H1 (cell line): ENCODE measurements around the gene NCAPD3. TPM values are rescaled to one million over a fixed set of nuclear protein-coding genes. Genes with fewer than 3 reads are reported as not detected.

ENCODE experiments used
- CTCF ChIA-PET: fragments of 300-600 bp; sonication (Branson Sonifier 250); formaldehyde crosslinking; loops from one replicate; lab custom pipeline; 2021; ENCODE audit not compliant: partially characterized antibody; lab: Charles Lee
- POLR2A ChIA-PET: fragments of 300-600 bp; sonication (Branson Sonifier 250); formaldehyde crosslinking; loops from one replicate; lab custom pipeline; 2021; ENCODE audit warnings: inconsistent platforms; ENCODE audit not compliant: partially characterized antibody; lab: Charles Lee
- DNase-seq, 2 experiments: peaks; one replicate each; pipeline versions ENCODE4 v3.0.0 to v3.0.0-alpha.2; 2010 to 2022; ENCODE audit warnings: low spot score in 2 of 2, low read depth in 1 of 2, mixed read lengths in 1 of 2
- FAIRE-seq: peaks from 2 replicates; lab custom pipeline; 2011; peaks lifted over from hg19 to GRCh38; lab: Jason Lieb, UNC
- H2AFZ ChIP-seq: 2 replicates; pipeline ENCODE4 v1.8.1; 2012; ENCODE audit warnings: low read length, inconsistent platforms
- H2AK5ac ChIP-seq: 2 replicates; pipeline ENCODE4 v1.6.1; 2013; ENCODE audit warnings: low read depth, low read length
- H2BK120ac ChIP-seq: replicated peaks from 2 replicates; pipeline ENCODE3; 2013; ENCODE audit warnings: low read depth, low read length, inconsistent platforms
- H2BK12ac ChIP-seq: 2 replicates; pipeline ENCODE4 v1.6.1; 2013; ENCODE audit warnings: low read depth, low read length
- H2BK15ac ChIP-seq: 2 replicates; pipeline ENCODE4 v1.6.1; 2013; ENCODE audit warnings: low read length
- H2BK20ac ChIP-seq: 2 replicates; pipeline ENCODE4 v1.6.1; 2013; ENCODE audit warnings: low read length
- H2BK5ac ChIP-seq: 2 replicates; pipeline ENCODE4 v1.6.1; 2013; ENCODE audit warnings: low read depth, low read length
- H3K14ac ChIP-seq: 2 replicates; pipeline ENCODE4 v1.6.1; 2013; ENCODE audit warnings: inconsistent platforms; ENCODE audit not compliant: insufficient read length
- H3K18ac ChIP-seq: 2 replicates; pipeline ENCODE4 v1.6.1; 2013; ENCODE audit warnings: low read length; ENCODE audit errors: extremely low read depth
- H3K23ac ChIP-seq: 2 replicates; pipeline ENCODE4 v1.6.1; 2013; ENCODE audit warnings: inconsistent platforms; ENCODE audit not compliant: insufficient read length
- H3K23me2 ChIP-seq: 2 replicates; pipeline ENCODE4 v1.6.1; 2013; ENCODE audit warnings: low read depth, low read length
- H3K27ac ChIP-seq: 2 replicates; pipeline ENCODE4 v1.6.1; 2011; ENCODE audit warnings: low read depth, low read length, inconsistent platforms
- H3K27me3 ChIP-seq, 4 experiments: replicated peaks in 1 of 4; 1 replicate in 1 of 4; 2 replicates in 3 of 4; pipeline versions ENCODE4 v1.6.1 to v1.8.1; 2011 to 2013; ENCODE audit warnings: low read length in 3 of 4, mild to moderate bottlenecking in 3 of 4, inconsistent platforms in 2 of 4, mixed read lengths in 2 of 4, moderate library complexity in 1 of 4; ENCODE audit not compliant: control insufficient read depth in 3 of 4, insufficient read depth in 3 of 4; ENCODE audit errors: extremely low read depth in 1 of 4
- H3K36me3 ChIP-seq, 4 experiments: 2 replicates each; pipeline versions ENCODE4 v1.6.1 to v1.8.1; 2011 to 2013; ENCODE audit warnings: mild to moderate bottlenecking in 4 of 4, low read length in 3 of 4, moderate library complexity in 2 of 4, control low read depth in 1 of 4, inconsistent platforms in 1 of 4; ENCODE audit not compliant: insufficient read depth in 4 of 4, control insufficient read depth in 2 of 4
- H3K4ac ChIP-seq: replicated peaks from 2 replicates; pipeline ENCODE3; 2013; ENCODE audit warnings: low read length, low read depth, mixed read lengths, inconsistent platforms; ENCODE audit not compliant: insufficient read length
- H3K4me1 ChIP-seq, 4 experiments: replicated peaks in 1 of 4; 1 replicate in 1 of 4; 2 replicates in 3 of 4; pipeline versions ENCODE4 v1.6.1 to v1.8.1; 2011 to 2013; ENCODE audit warnings: low read length in 3 of 4, inconsistent platforms in 2 of 4, mixed read lengths in 1 of 4; ENCODE audit not compliant: insufficient read depth in 4 of 4, control insufficient read depth in 3 of 4
- H3K4me2 ChIP-seq, 2 experiments: 2 replicates each; pipeline versions ENCODE4 v1.6.1 to v1.8.1; 2011 to 2013; ENCODE audit warnings: low read depth in 2 of 2, low read length in 2 of 2, control low read depth in 1 of 2, inconsistent platforms in 1 of 2, mild to moderate bottlenecking in 1 of 2; ENCODE audit not compliant: insufficient read depth in 1 of 2
- H3K4me3 ChIP-seq, 4 experiments: fragments of 200-600, 300-600 bp in 1 of 4; sonication (generic), shearing (Covaris generic), sonication (Bioruptor Twin) in 1 of 4; 2 replicates each; pipeline versions ENCODE4 v1.5.1 to v1.8.1; 2011 to 2016; ENCODE audit warnings: low read length in 4 of 4, low read depth in 3 of 4, control low read depth in 2 of 4, inconsistent platforms in 2 of 4, mild to moderate bottlenecking in 2 of 4, mixed read lengths in 1 of 4, moderate library complexity in 1 of 4; ENCODE audit not compliant: insufficient read depth in 2 of 4; ENCODE audit errors: extremely low read depth in 1 of 4
- H3K56ac ChIP-seq: replicated peaks from 2 replicates; pipeline ENCODE3; 2013; ENCODE audit warnings: low read depth, mild to moderate bottlenecking, mixed read lengths, low read length, inconsistent platforms; ENCODE audit not compliant: insufficient read length
- H3K79me1 ChIP-seq: 2 replicates; pipeline ENCODE4 v1.6.1; 2013; ENCODE audit warnings: low read depth, low read length, control low read depth
- H3K79me2 ChIP-seq, 2 experiments: 2 replicates each; pipeline versions ENCODE4 v1.6.1 to v1.8.1; 2012 to 2013; ENCODE audit warnings: low read length in 2 of 2, mild to moderate bottlenecking in 2 of 2, inconsistent platforms in 1 of 2; ENCODE audit not compliant: insufficient read depth in 2 of 2, control insufficient read depth in 1 of 2
- H3K9ac ChIP-seq, 4 experiments: replicated peaks in 1 of 4; 1 replicate in 1 of 4; 2 replicates in 3 of 4; pipeline versions ENCODE4 v1.6.1 to v1.8.1; 2011 to 2013; ENCODE audit warnings: low read depth in 3 of 4, low read length in 3 of 4, control low read depth in 2 of 4, mild to moderate bottlenecking in 2 of 4, moderate library complexity in 2 of 4, inconsistent platforms in 1 of 4; ENCODE audit errors: extremely low read depth in 1 of 4
- H3K9me3 ChIP-seq, 2 experiments: 2 replicates each; pipeline versions ENCODE4 v1.6.1 to v1.8.1; 2012 to 2013; ENCODE audit warnings: mild to moderate bottlenecking in 2 of 2, moderate library complexity in 2 of 2, control low read depth in 1 of 2, inconsistent platforms in 1 of 2, low read depth in 1 of 2, low read length in 1 of 2, mixed read lengths in 1 of 2; ENCODE audit not compliant: insufficient read depth in 2 of 2
- H4K20me1 ChIP-seq, 2 experiments: replicated peaks in 1 of 2; 2 replicates each; pipeline versions ENCODE3 to v1.8.1; 2011 to 2013; ENCODE audit warnings: inconsistent platforms in 2 of 2, low read length in 2 of 2, mild to moderate bottlenecking in 1 of 2; ENCODE audit not compliant: insufficient read depth in 2 of 2, control insufficient read depth in 1 of 2
- H4K5ac ChIP-seq: 2 replicates; pipeline ENCODE4 v1.6.1; 2013; ENCODE audit warnings: low read length, low read depth, mixed read lengths, inconsistent platforms; ENCODE audit not compliant: insufficient read length
- H4K8ac ChIP-seq: 2 replicates; pipeline ENCODE4 v1.8.0; 2013; ENCODE audit warnings: mild to moderate bottlenecking, moderate library complexity, low read length, inconsistent platforms; ENCODE audit not compliant: insufficient read depth; ENCODE audit errors: extremely low read depth
- H4K91ac ChIP-seq: replicated peaks from 2 replicates; pipeline ENCODE3; 2013; ENCODE audit warnings: low read length, mixed read lengths, inconsistent platforms; ENCODE audit not compliant: insufficient read length
- BRCA1 ChIP-seq: IDR thresholded peaks from 2 replicates; pipeline ENCODE4 v1.6.1; 2012; ENCODE audit warnings: low read depth, low read length, improper control_type of control experiment
- CHD1 ChIP-seq: IDR thresholded peaks from 2 replicates; pipeline ENCODE4 v1.6.1; 2012; ENCODE audit warnings: low read depth, low read length, improper control_type of control experiment
- EGR1 ChIP-seq: IDR thresholded peaks from 2 replicates; pipeline ENCODE4 v1.6.1; 2011; ENCODE audit warnings: low read depth, low read length, borderline replicate concordance
- HDAC2 ChIP-seq, 2 experiments: fragments of 300-600 bp in 1 of 2; sonication (generic) in 1 of 2; IDR thresholded peaks; 2 replicates each; pipeline ENCODE4 v1.6.1; 2011 to 2012; ENCODE audit warnings: low read depth in 2 of 2, low read length in 2 of 2, mild to moderate bottlenecking in 2 of 2, moderate library complexity in 2 of 2, borderline replicate concordance in 1 of 2, inconsistent platforms in 1 of 2
- NANOG ChIP-seq: IDR thresholded peaks from 2 replicates; pipeline ENCODE4 v1.6.1; 2011; ENCODE audit warnings: low read length, low read depth, mild to moderate bottlenecking, inconsistent platforms; ENCODE audit not compliant: insufficient read depth, poor library complexity, severe bottlenecking
- RXRA ChIP-seq: IDR thresholded peaks from 2 replicates; pipeline ENCODE4 v1.6.1; 2011; ENCODE audit warnings: low read depth, mild to moderate bottlenecking, low read length, moderate library complexity; ENCODE audit not compliant: insufficient read depth
- SAP30 ChIP-seq: fragments of 300-600 bp; sonication (generic); IDR thresholded peaks from 2 replicates; pipeline ENCODE4 v1.7.1; 2012; ENCODE audit warnings: low read length, moderate library complexity, mild to moderate bottlenecking, inconsistent platforms; ENCODE audit not compliant: insufficient read depth, insufficient replicate concordance
- ZNF274 ChIP-seq: IDR thresholded peaks from 2 replicates; pipeline ENCODE4 v1.7.0; 2012; ENCODE audit warnings: low read length, borderline replicate concordance; ENCODE audit errors: extremely low read depth
- WGBS, 2 experiments: shearing (Covaris generic) in 1 of 2; methylation state at CpG; one replicate each; pipeline versions ENCODE4 v1.1.6 to v1.1.7; 2013 to 2015; ENCODE audit warnings: low lambda C conversion rate in 2 of 2, mixed read lengths in 2 of 2, inconsistent platforms in 1 of 2, low coverage in 1 of 2, missing lambda C conversion rate in 1 of 2; ENCODE audit not compliant: insufficient replicate concordance in 2 of 2, insufficient coverage in 1 of 2, insufficient read length in 1 of 2; ENCODE audit errors: extremely low coverage in 1 of 2, missing lambda C conversion rate in 1 of 2; 5-methylcytosine and 5-hydroxymethylcytosine counted together
- polyA plus RNA-seq, 7 experiments: library from polyadenylated mRNA; depleted of rRNA in 3 of 7; stranded (reverse) in 5 of 7; unstranded in 2 of 7; fragments of >200 nt in 5 of 7; fragments of 200-250 nt in 2 of 7; gene quantifications; 1 replicate in 5 of 7; 2 replicates in 1 of 7; 4 replicates in 1 of 7; pipeline versions ENCODE4 v1.2.1 to v1.2.3, GENCODE V29; 2011 to 2013; ENCODE audit warnings: missing spikeins in 2 of 7, mixed read lengths in 2 of 7
- total RNA-seq: library from RNA; stranded (reverse); fragmentation: NEBNext Ultra II Directional; extraction: Animal tissue kit (Norgen Biotek cat#: 25700); gene quantifications from 2 replicates; pipeline ENCODE4 v1.2.1, GENCODE V29; 2021

Gene NCAPD3
- total and polyA plus RNA-seq, 2 of the 8 experiments (the other 6 are each of a cell fraction or from before 2014, with no cell fraction given), result 26.5 to 55.2 TPM

- CTCF ChIA-PET, result interaction anchor here (1.3 to 1.4 kb wide), 2 partner anchors 14 to 17 kb away, joined by 3 to 5 read pairs; partner anchors contain the start of gene GLB1L3
- no peak overlapping the region for H2BK15ac ChIP-seq
- no peak overlapping the region for H2AFZ ChIP-seq
- H2BK120ac ChIP-seq, result no peak overlapping the region
- DNase-seq, result no peak
- peaks cover 0 to 21% of the 10 kb centered on the region in 2 experiments; a peak in 2 of 4 replicates for H3K79me2 ChIP-seq
- 88% methylated on average over 4 of the region's 4 CpGs; no CpG with 5 or more reads in 1 of the 2 experiments for WGBS, 2 experiments
- H3K9me3 ChIP-seq, result no peaks in the 10 kb centered on the region
- H3K4me1 ChIP-seq, result no peaks in the 10 kb centered on the region; a peak in 1 of 7 replicates
- H3K4me3 ChIP-seq, result no peak overlapping the region
- H2AK5ac ChIP-seq, result no peak overlapping the region
- H3K23ac ChIP-seq, result no peak overlapping the region
- peaks cover 15% of the 10 kb centered on the region; the same call in 1 of the 2 replicates for H3K79me1 ChIP-seq
- H3K4me2 ChIP-seq, result no peak overlapping the region
- no peak overlapping the region for H3K56ac ChIP-seq
- H4K91ac ChIP-seq, result no peak overlapping the region
- H2BK12ac ChIP-seq, result no peak overlapping the region
- H3K14ac ChIP-seq, result no peak overlapping the region
- H3K9ac ChIP-seq, result no peak overlapping the region
- POLR2A ChIA-PET, result interaction anchor here (1.2 to 2.0 kb wide), 2 partner anchors 17 to 24 kb away, joined by 4 read pairs; partner anchors contain the start of gene GLB1L3
- no peak overlapping the region for H3K27ac ChIP-seq
- no peaks in the 10 kb centered on the region for H3K27me3 ChIP-seq
- 0 out of 2 replicates have a peak, but pooled peaks cover 5% of the 10 kb centered on the region for H3K23me2 ChIP-seq
- TF ChIP-seq SAP30 (no peak), CHD1 (no peak), HDAC2 (IDR thresholded peaks at IDR 0.05; ENCODE audit: borderline replicate concordance in 1 of 2, low read depth in 2 of 2, low read length in 2 of 2) (no peak), RXRA (no peak), EGR1 (no peak), BRCA1 (no peak), ZNF274 (no peak), NANOG (no peak)
- TF ChIP-seq, all 59 proteins: peak for 0
- no peak overlapping the region for H3K18ac ChIP-seq
- H4K8ac ChIP-seq, result no peak overlapping the region
- FAIRE-seq, result no peak
- no peak overlapping the region for H3K4ac ChIP-seq
- no peak overlapping the region for H2BK20ac ChIP-seq
- H4K20me1 ChIP-seq, result peaks cover 2 to 4% of the 10 kb centered on the region in 2 experiments
- peaks cover 11 to 53% (median 35%) of the 10 kb centered on the region in 4 experiments; a peak in 7 of 8 replicates for H3K36me3 ChIP-seq
- no peak overlapping the region for H4K5ac ChIP-seq
- no peak overlapping the region; the same call in 1 of the 2 replicates for H2BK5ac ChIP-seq
Observed at GRCh38 chr11:134258577-134258976, 34.8 kb upstream of the NCAPD3 start.
